ENCODE data around the gene CNTN3.

Gene CNTN3

DNA sequence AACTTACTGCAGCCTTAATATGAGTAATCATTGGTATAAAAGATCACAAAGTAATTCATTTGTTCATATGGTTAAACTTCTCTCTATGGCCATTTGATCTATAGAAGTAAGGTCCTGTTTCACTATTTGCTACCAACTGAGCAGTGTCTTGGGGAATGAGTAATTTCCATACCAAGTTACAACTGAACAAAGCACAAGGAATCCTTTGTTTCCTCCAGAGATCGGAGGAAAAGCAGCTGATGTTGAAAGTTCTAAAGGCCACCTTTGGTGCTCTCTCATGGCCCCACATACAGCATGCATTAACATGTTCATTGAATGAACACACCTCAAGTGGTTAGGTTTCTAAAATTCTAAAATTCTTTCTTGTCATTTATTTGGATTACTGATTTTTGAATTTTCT lies 7.1 kb upstream of the CNTN3 start:
- no peak for DNase-seq (ENCODE audit: low read depth)

GRCh38 chr3:74617776-74618175 lies 3.3 kb upstream of the CNTN3 start:
- DNase-seq (ENCODE audit: low read depth): no peak
- H3K4me3 ChIP-seq (ENCODE audit: low read depth, low read length): no peak overlapping the region
- TF ChIP-seq, protein P1, sequence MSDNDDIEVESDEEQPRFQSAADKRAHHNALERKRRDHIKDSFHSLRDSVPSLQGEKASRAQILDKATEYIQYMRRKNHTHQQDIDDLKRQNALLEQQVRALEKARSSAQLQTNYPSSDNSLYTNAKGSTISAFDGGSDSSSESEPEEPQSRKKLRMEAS (IDR thresholded peaks at IDR 0.05; ENCODE audit: low read depth, low read length): no peak
- no peak for TF ChIP-seq MYC (IDR thresholded peaks at IDR 0.05; ENCODE audit: low read depth, low read length)
- no peak for TF ChIP-seq POLR2A (IDR thresholded peaks at IDR 0.05; ENCODE audit: extremely low read depth, insufficient read length)
- no peak for TF ChIP-seq CTCF (IDR thresholded peaks at IDR 0.05; ENCODE audit: low read depth, low read length)

More for the DNA sequence above, 7.1 kb upstream of the CNTN3 start:
- TF ChIP-seq, protein P1 (IDR thresholded peaks at IDR 0.05; ENCODE audit: low read depth, low read length): no peak
- TF ChIP-seq POLR2A (IDR thresholded peaks at IDR 0.05; ENCODE audit: extremely low read depth, insufficient read length) (no peak), MYC (IDR thresholded peaks at IDR 0.05; ENCODE audit: low read depth, low read length) (no peak), CTCF (IDR thresholded peaks at IDR 0.05; ENCODE audit: low read depth, low read length) (no peak)
- no peak overlapping the region for H3K4me3 ChIP-seq (ENCODE audit: low read depth, low read length)

GRCh38 chr3:74613521-74614106 lies 845 bp downstream of the CNTN3 start:
- no peak for TF ChIP-seq CTCF (IDR thresholded peaks at IDR 0.05; ENCODE audit: low read depth, low read length)
- TF ChIP-seq, protein P1 (IDR thresholded peaks at IDR 0.05; ENCODE audit: low read depth, low read length): no peak
- no peak for TF ChIP-seq MYC (IDR thresholded peaks at IDR 0.05; ENCODE audit: low read depth, low read length)
- no peak for TF ChIP-seq POLR2A (IDR thresholded peaks at IDR 0.05; ENCODE audit: extremely low read depth, insufficient read length)
- DNase-seq (ENCODE audit: low read depth): no peak
- H3K4me3 ChIP-seq (ENCODE audit: low read depth, low read length): no peak overlapping the region

GRCh38 chr3:74613060-74613459 lies 1.4 kb downstream of the CNTN3 start:
- TF ChIP-seq CTCF (IDR thresholded peaks at IDR 0.05; ENCODE audit: low read depth, low read length): no peak
- TF ChIP-seq MYC (IDR thresholded peaks at IDR 0.05; ENCODE audit: low read depth, low read length): no peak
- TF ChIP-seq, protein P1 (IDR thresholded peaks at IDR 0.05; ENCODE audit: low read depth, low read length): no peak
- no peak for TF ChIP-seq POLR2A (IDR thresholded peaks at IDR 0.05; ENCODE audit: extremely low read depth, insufficient read length)
- DNase-seq (ENCODE audit: low read depth): no peak
- H3K4me3 ChIP-seq (ENCODE audit: low read depth, low read length): no peak overlapping the region

DNA sequence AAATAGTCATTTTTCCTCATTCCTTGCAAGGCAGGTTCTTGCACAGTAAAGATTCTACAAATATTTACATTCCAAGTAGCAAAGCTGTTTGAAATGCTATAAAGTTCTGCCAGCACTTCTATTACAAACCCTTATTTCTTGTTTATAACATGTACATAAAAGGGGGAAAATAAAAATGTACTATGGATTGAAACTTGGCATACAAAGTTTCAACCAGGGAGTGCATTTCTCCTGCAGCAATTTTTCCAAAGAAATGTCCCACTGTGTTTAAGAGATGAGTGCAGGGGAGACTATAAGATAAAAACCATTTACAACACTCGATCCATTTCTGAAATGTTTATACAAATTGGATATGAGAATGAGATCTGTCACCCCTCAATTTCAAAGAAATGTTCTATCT lies 3.3 kb downstream of the CNTN3 start:
- no peak for DNase-seq (ENCODE audit: low read depth)
- TF ChIP-seq POLR2A (IDR thresholded peaks at IDR 0.05; ENCODE audit: extremely low read depth, insufficient read length) (no peak), MYC (IDR thresholded peaks at IDR 0.05; ENCODE audit: low read depth, low read length) (no peak), CTCF (IDR thresholded peaks at IDR 0.05; ENCODE audit: low read depth, low read length) (no peak)
- no peak overlapping the region for H3K4me3 ChIP-seq (ENCODE audit: low read depth, low read length)

DNA sequence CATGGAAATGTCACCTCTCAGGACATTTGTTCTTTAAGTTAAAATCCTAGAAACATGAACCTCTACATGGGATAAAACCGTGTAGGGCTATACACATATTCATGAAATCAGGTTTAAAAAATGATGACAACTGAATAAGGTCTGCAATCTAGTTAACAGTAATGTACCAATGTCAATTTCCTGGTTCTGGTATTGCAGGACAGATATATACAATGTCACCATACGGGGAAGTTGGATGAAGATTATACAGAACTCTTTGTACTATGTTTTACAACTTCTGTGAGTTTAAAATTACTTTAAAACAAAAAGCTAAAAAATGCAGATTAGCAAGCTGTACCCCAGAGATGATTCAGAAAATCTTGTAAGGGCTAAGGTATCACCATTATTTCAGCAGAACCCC lies 6.7 kb downstream of the CNTN3 start:
- no peak overlapping the region for H3K4me3 ChIP-seq (ENCODE audit: low read depth, low read length)
- DNase-seq (ENCODE audit: low read depth): no peak
- TF ChIP-seq, protein P1 (IDR thresholded peaks at IDR 0.05; ENCODE audit: low read depth, low read length): no peak
